HG02642 (cell line): ENCODE results near the gene SLC4A4.

Experiments used
- ATAC-seq: cut with Tn5 transposase; IDR thresholded peaks from one replicate; pipeline ENCODE4 v1.9.1; 2021; ENCODE audit warnings: mild to moderate bottlenecking; ENCODE audit not compliant: unreplicated experiment, poor library complexity

Gene SLC4A4

DNA sequence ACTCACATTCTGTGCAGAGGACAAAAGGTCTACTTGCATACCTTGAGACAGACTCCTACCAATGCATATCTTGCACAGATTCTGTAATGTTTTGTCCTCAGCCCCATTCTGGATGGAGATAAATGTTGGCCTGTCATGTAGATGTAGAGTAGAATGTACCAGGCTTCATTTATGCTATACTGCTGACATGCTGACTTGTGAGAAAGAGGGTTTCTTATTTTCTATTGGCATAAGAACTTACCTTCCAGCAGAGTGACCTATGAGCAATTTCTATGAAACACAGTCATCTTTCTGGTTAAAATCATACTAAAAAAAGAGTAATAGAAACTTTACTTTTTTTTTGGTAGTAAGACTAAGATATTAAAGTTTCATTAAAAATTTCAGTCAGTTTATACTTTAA, 17.2 kb downstream of the SLC4A4 start:
- ATAC-seq = no peak

DNA sequence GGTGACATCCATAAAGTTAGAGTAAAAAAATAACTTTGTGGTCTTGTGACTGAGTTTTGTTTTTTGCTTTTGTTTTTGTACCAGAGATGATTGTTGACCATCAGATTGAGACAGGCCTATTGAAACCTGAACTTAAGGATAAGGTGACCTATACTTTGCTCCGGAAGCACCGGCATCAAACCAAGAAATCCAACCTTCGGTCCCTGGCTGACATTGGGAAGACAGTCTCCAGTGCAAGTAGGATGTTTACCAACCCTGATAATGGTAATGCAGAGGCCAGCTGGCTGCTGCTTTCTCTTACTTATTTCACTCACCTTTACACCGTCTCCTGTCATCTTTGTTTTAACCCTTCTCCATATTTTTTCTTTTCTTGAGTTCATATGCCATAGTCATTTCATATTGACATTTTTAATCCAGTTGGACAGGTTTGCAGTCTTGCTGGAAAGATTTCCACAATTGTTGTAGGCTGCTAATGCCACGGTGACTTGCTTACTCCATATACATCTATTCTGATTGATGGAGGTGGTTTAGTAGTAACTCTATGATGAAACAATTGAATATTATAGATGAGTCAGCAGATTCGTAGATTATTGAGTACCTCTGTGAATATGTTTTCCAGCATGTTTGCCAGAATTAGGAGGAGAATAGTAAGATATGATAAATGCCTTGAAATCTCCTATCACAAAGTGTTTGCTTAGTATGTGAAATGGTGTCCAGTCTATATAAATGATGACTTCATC, 18.3 kb downstream of the SLC4A4 start:
- ATAC-seq = no peak

- ATAC-seq = no peak
Observed at GRCh38 chr4:71360844-71361243, 22.0 kb downstream of the SLC4A4 start.

DNA sequence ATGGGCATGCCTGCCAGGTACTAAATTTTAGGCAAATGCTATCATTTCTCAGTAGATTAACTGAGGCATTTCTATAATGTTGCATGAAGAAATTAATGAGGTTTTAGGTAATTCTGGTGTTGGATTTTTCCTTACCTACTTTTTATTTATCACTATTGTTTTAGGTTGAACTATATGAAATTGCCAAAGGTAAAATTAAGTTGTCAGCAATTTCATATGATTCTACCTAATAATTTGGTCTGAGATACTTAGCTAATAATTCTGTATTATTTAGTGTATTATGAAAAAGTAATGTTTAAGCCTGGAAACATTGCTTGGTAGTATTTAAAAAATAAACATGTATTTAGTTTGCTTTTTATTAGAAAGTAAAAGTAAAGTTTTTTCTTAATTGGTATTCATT, 22.7 kb downstream of the SLC4A4 start:
- no peak for ATAC-seq

GRCh38 chr4:71366766-71367165, 27.9 kb downstream of the SLC4A4 start:
- no peak for ATAC-seq

DNA sequence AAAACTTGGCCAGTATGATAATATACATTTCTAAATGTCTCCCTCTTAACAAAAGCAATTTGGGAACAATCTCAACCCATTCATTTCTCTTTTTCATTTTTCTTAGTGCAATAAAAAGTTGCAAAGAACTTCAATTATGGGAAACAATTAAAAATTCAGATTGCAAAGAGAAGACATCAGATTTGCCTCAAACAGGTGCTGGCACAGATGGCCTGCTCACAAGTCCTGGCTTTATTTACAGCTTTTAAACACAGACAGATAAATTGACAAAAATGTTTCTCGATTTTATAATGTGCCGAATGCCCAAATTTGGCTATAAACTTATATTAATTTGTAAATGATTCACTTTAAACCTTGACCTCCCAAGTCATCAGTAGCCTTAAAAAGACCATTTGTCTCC, 28.7 kb downstream of the SLC4A4 start:
- ATAC-seq = no peak

GRCh38 chr4:71368906-71369305, 30.1 kb downstream of the SLC4A4 start:
- ATAC-seq = no peak

DNA sequence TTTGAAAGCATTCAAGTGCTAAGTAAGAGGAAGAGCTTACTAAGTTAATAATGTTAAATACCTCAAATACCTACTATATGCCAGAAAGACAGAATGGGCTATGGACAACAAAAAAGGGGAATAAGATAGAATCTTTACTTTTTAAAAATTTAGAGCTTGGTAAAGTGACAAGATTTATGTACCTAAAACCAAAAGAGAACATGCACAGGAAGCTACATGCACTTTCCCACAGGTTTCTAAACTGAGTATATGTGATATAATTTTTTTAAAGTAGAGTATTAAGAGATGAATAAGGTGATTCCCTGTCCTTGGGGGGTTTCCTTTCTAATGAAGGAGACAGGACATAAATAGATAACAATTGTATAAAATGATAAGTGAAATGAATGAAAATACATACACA, 30.7 kb downstream of the SLC4A4 start:
- ATAC-seq = no peak

DNA sequence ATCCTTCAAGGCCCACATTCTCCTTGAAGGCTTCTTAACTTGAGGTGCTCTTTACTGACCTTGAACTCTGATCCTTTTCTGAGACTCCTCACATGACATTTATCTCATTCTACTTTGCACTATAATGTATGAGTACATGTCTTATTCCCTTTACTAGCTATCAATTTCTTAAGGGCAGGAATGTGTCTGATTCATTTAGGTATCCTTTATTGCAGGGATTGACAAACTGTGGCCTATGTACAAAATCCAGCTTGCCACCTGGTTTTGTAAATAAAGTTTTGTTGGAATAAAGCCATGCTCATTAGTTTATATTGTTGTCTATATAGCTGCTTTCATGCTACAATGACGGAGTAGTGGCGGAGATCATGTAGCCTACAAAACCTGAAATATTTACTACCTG, 36.7 kb downstream of the SLC4A4 start:
- ATAC-seq = no peak

GRCh38 chr4:71377561-71377960, 38.7 kb downstream of the SLC4A4 start:
- no peak for ATAC-seq

GRCh38 chr4:71379126-71379525, 40.3 kb downstream of the SLC4A4 start:
- no peak for ATAC-seq

- no peak for ATAC-seq
Observed at GRCh38 chr4:71380788-71381187, 42.0 kb downstream of the SLC4A4 start.

DNA sequence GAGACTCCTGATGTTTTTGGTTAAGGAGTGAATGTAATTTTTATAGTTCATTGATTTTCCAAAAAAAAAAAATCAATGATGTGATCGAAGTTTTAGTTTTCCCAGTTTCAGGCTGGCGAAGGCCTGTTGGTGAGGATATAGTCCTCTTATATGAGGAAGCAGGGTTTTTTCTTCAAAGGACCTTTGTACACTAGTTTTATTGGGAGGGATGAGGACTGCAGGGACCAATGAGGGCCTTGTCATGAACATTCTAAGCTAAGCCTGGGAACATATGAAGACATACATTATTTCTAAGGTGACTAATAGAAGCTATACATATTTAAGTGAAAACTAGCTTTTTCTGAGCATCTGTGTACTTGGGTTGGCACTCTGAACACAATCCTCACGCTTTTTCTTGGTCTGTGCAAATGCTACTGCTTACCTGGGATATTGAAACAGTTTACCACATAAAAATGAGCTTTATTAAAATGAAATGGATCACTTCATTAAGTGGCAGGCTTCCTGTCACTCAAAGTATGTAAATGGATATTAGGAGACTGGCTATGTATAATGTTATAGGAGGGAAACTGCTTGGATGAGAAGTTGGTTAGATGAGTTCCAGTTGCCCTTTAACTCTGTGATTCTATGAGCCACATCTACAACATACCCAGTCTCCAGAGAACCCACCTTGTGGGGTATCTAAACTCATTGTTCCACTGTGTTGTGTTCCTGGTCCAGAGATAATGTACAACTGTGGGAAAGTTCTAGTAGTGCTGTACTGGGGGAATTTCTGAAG, 43.5 kb downstream of the SLC4A4 start:
- ATAC-seq = no peak

- ATAC-seq = no peak
Observed at GRCh38 chr4:71382900-71383560, 44.2 kb downstream of the SLC4A4 start.

GRCh38 chr4:71383984-71384383, 45.2 kb downstream of the SLC4A4 start:
- no peak for ATAC-seq

- no peak for ATAC-seq
Observed at GRCh38 chr4:71389149-71389827, 50.5 kb downstream of the SLC4A4 start.

DNA sequence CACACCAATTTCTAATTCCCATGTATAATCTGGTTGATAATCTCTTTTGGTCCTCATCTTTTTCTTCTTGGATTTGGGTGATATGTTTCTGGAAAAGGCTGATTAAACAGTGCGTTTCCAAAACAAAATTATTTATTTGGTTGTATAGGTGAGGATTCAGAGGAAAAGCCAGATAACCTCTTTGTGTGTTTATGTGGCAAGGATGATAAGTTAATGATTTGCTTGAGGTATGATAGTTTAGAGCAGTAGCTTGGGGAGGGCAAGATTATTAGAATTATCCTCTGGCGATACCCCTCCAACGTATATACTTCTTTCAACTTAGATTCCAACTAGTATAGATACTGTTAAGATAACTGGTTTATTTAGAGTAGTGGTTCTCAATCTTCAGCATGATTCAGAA, 53.3 kb downstream of the SLC4A4 start:
- ATAC-seq = no peak

DNA sequence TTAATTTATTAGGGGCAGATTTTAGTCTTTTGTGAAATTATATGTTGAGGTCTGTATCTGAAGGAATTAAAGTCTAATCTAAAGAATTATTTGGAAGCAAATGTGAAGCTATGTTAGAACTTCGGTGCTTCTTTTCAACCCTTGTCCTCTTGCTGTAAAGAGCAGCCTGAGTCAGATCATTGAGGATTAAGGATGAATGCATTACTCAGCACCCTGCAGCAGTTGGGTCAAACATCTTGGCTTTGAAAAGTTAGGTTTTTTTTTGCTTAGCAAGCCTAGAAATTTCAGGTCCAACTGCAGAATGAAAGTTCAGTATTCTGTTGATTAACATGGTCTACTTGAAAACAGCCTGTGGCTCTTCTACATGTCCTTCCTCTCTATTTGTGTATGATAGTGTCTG, 57.6 kb downstream of the SLC4A4 start:
- no peak for ATAC-seq

GRCh38 chr4:71400810-71401209, 62.0 kb downstream of the SLC4A4 start:
- ATAC-seq = no peak

GRCh38 chr4:71402616-71403015, 63.8 kb downstream of the SLC4A4 start:
- ATAC-seq = no peak

- ATAC-seq = no peak
Observed at GRCh38 chr4:71404049-71404448, 65.2 kb downstream of the SLC4A4 start.
